Kidney epithelial cell (primary cell): ENCODE results near the gene SFXN2. TPM values are rescaled to one million over a fixed set of nuclear protein-coding genes. Genes with fewer than 3 reads are reported as not detected.
"Not testable (repeated sequence)": the region's sequence is repeated elsewhere in the genome, so short reads cannot be mapped to it uniquely, and the experiment has no call there.

Source experiments
- DNase-seq: peaks from one replicate; pipeline ENCODE4 v3.0.0-alpha.2; 2010; ENCODE audit warnings: low read depth
- H3K27me3 ChIP-seq: 2 replicates; pipeline ENCODE4 v1.6.0; 2011; ENCODE audit warnings: low read length; ENCODE audit not compliant: control insufficient read depth, insufficient read depth
- H3K36me3 ChIP-seq: 2 replicates; pipeline ENCODE4 v1.5.1; 2011; ENCODE audit warnings: low read length; ENCODE audit not compliant: control insufficient read depth, insufficient read depth
- H3K4me3 ChIP-seq: 2 replicates; pipeline ENCODE4 v1.5.1; 2011; ENCODE audit warnings: low read depth, mild to moderate bottlenecking, control low read depth, low read length
- CTCF ChIP-seq: IDR thresholded peaks from 2 replicates; pipeline ENCODE4 v1.5.1; 2011; ENCODE audit warnings: mild to moderate bottlenecking, moderate library complexity, low read length, control low read depth, inconsistent platforms; ENCODE audit not compliant: insufficient read depth, poor library complexity, severe bottlenecking
- total RNA-seq: library from RNA; depleted of rRNA; stranded (reverse); fragments of >200 nt; gene quantifications from 2 replicates; pipeline ENCODE4 v1.2.3, GENCODE V29; 2015

Gene SFXN2
- total RNA-seq: 2.3 and 4.5 TPM in 2 replicates

GRCh38 chr10:102714621-102715455, at the start of gene SFXN2:
TSS of gene SFXN2 (plus strand) at chr10:102714636. CDS start at chr10:102726637, 12,001 bp downstream.
- peak within 1 kb of the TSS; percentile 95 for H3K4me3 ChIP-seq
- no peak for TF ChIP-seq CTCF
- no peak for DNase-seq
- H3K27me3 ChIP-seq: no peaks in the 10 kb centered on the region
- no peaks in the 10 kb centered on the region for H3K36me3 ChIP-seq

- no peak overlapping the region for H3K4me3 ChIP-seq
- H3K36me3 ChIP-seq: no peaks in the 10 kb centered on the region
- TF ChIP-seq CTCF: no peak
- no peaks in the 10 kb centered on the region for H3K27me3 ChIP-seq
- DNase-seq: no peak
Measured at GRCh38 chr10:102665904-102666509, 48.4 kb upstream of the SFXN2 start.

GRCh38 chr10:102667411-102667810, 47.0 kb upstream of the SFXN2 start:
- DNase-seq, H3K27me3 ChIP-seq, H3K4me3 ChIP-seq, H3K36me3 ChIP-seq: not testable (repeated sequence)

- H3K27me3 ChIP-seq: no peaks in the 10 kb centered on the region
- no peak overlapping the region for H3K4me3 ChIP-seq
- no peaks in the 10 kb centered on the region for H3K36me3 ChIP-seq
- DNase-seq: no peak
- no peak for TF ChIP-seq CTCF
Measured at GRCh38 chr10:102668326-102669107, 45.9 kb upstream of the SFXN2 start.

- DNase-seq: no peak
- Histone ChIP-seq H3K27me3 (no peaks in the 10 kb centered on the region), H3K4me3 (no peak overlapping the region), H3K36me3 (no peaks in the 10 kb centered on the region)
- TF ChIP-seq CTCF: peak; percentile 73
Measured at GRCh38 chr10:102669206-102670064, 45.0 kb upstream of the SFXN2 start.
